ENCODE measurements around the gene DDR1. TPM values are rescaled to one million over a fixed set of nuclear protein-coding genes. Genes with fewer than 3 reads are reported as not detected.

DDR1 gene
- total and polyA plus RNA-seq, 4 donors = 143 to 452 (median 286) TPM

- Histone ChIP-seq H3K27me3 (ENCODE audit: control insufficient read depth, insufficient read depth, low read length) (no peaks in the 10 kb centered on the region), H3K4me1 (ENCODE audit: control insufficient read depth, insufficient read depth, low read length) (peaks cover 13% of the 10 kb centered on the region), H3K9me3 (ENCODE audit: control insufficient read depth, insufficient read depth, low read length) (no peaks in the 10 kb centered on the region), H3K4me3 (ENCODE audit: low read depth, low read length) (no peak overlapping the region), H3K36me3 (ENCODE audit: control insufficient read depth, insufficient read depth, low read length) (no peaks in the 10 kb centered on the region), H3K27ac (ENCODE audit: low read depth, low read length) (no peak overlapping the region)
- 82% methylated on average over 4 of the region's 4 CpGs for WGBS (ENCODE audit: insufficient coverage)
- no peak for DNase-seq (ENCODE audit: low read depth in 4 of 6, low spot score in 6 of 6)
Observed at GRCh38 chr6:30840935-30841643, 43.2 kb upstream of the DDR1 start.

- WGBS (ENCODE audit: insufficient coverage) = 83% methylated on average over 4 of the region's 6 CpGs
- Histone ChIP-seq H3K27me3 (ENCODE audit: control insufficient read depth, insufficient read depth, low read length) (no peaks in the 10 kb centered on the region), H3K27ac (ENCODE audit: low read depth, low read length) (no peak overlapping the region), H3K4me1 (ENCODE audit: control insufficient read depth, insufficient read depth, low read length) (peaks cover 13% of the 10 kb centered on the region), H3K9me3 (ENCODE audit: control insufficient read depth, insufficient read depth, low read length) (no peaks in the 10 kb centered on the region), H3K4me3 (ENCODE audit: low read depth, low read length) (no peak overlapping the region), H3K36me3 (ENCODE audit: control insufficient read depth, insufficient read depth, low read length) (no peaks in the 10 kb centered on the region)
- no peak for DNase-seq (ENCODE audit: low read depth in 4 of 6, low spot score in 6 of 6)
Observed at GRCh38 chr6:30841644-30842504, 42.4 kb upstream of the DDR1 start.

DNA sequence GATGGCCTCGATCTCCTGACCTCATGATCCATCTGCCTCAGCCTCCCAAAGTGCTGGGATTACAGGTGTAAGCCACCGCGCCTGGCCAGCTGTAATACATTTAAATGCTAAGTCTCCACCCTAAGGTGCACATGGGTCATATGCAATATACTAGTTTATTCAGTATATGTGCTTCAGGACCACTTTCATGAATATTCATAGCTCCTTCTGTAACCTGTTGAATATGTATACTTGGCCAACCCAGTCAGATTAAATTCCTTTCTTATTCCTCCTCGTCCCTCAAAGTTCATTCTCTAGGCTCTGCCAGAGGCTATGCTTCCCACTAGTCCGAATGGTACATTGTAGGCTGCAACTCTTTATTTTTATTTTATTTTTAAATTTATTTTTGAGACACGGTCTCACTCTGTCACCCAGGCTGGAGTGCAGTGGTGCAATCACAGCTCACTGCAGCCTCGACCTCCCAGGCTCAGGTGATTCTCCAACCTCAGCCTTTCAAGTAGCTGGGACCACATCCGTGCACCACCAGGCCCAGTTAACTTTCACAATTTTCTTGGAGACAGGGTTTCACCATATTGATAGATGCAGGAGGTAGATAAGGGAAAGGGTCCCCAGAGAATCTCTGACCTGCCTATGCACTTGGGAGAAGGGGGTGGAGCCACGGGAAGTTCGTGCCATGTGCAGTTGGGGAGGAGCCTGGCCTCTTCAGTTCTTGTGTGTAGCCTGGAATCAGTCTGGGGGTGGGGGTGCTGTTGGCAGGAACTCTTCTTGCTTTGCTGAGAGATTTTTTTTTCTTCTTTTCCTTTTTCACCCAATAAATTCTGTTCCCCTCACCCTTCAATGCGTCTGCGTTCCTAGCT is 41.3 kb upstream of the DDR1 start:
- Histone ChIP-seq H3K36me3 (ENCODE audit: control insufficient read depth, insufficient read depth, low read length) (no peaks in the 10 kb centered on the region), H3K27me3 (ENCODE audit: control insufficient read depth, insufficient read depth, low read length) (no peaks in the 10 kb centered on the region), H3K9me3 (ENCODE audit: control insufficient read depth, insufficient read depth, low read length) (no peaks in the 10 kb centered on the region), H3K27ac (ENCODE audit: low read depth, low read length) (no peak overlapping the region), H3K4me3 (ENCODE audit: low read depth, low read length) (no peak overlapping the region), H3K4me1 (ENCODE audit: control insufficient read depth, insufficient read depth, low read length) (peaks cover 16% of the 10 kb centered on the region)
- 75% methylated on average over 2 of the region's 12 CpGs for WGBS (ENCODE audit: insufficient coverage)
- no peak for DNase-seq (ENCODE audit: low read depth in 4 of 6, low spot score in 6 of 6)

DNA sequence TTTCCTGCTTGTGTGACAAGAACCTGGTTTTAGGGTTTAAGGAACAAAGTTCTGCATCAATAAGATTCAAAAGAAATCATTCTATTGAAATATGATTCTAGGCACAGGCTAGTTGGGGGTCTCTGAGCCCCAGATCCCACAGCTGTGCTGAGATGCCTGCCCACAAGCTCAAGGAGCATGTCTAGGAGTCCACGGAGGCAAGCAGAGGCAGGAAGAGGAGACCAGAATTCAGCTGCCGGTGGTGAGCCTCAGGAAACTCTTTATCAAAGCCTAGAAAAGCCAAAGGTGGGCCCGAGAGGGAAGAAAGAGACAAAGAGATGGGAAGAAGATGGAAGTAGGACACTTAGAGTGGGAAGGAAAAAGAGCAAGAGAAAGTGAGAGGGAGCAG is 40.7 kb upstream of the DDR1 start:
- no peaks in the 10 kb centered on the region for H3K9me3 ChIP-seq (ENCODE audit: control insufficient read depth, insufficient read depth, low read length)
- WGBS (ENCODE audit: insufficient coverage) = 79% methylated on average over 3 of the region's 3 CpGs
- no peak overlapping the region for H3K4me3 ChIP-seq (ENCODE audit: low read depth, low read length)
- peaks cover 13% of the 10 kb centered on the region for H3K4me1 ChIP-seq (ENCODE audit: control insufficient read depth, insufficient read depth, low read length)
- no peaks in the 10 kb centered on the region for H3K36me3 ChIP-seq (ENCODE audit: control insufficient read depth, insufficient read depth, low read length)
- H3K27ac ChIP-seq (ENCODE audit: low read depth, low read length) = no peak overlapping the region
- DNase-seq (ENCODE audit: low read depth in 4 of 6, low spot score in 6 of 6) = no peak
- no peaks in the 10 kb centered on the region for H3K27me3 ChIP-seq (ENCODE audit: control insufficient read depth, insufficient read depth, low read length)

- Histone ChIP-seq H3K9me3 (ENCODE audit: control insufficient read depth, insufficient read depth, low read length) (no peaks in the 10 kb centered on the region), H3K27me3 (ENCODE audit: control insufficient read depth, insufficient read depth, low read length) (no peaks in the 10 kb centered on the region), H3K27ac (ENCODE audit: low read depth, low read length) (no peak overlapping the region), H3K4me1 (ENCODE audit: control insufficient read depth, insufficient read depth, low read length) (peaks cover 8% of the 10 kb centered on the region), H3K36me3 (ENCODE audit: control insufficient read depth, insufficient read depth, low read length) (no peaks in the 10 kb centered on the region), H3K4me3 (ENCODE audit: low read depth, low read length) (no peak overlapping the region)
- WGBS (ENCODE audit: insufficient coverage) = 95% methylated on average over 3 of the region's 3 CpGs
- DNase-seq (ENCODE audit: low read depth in 4 of 6, low spot score in 6 of 6) = no peak
Observed at GRCh38 chr6:30844118-30844535, 40.2 kb upstream of the DDR1 start.

DNA sequence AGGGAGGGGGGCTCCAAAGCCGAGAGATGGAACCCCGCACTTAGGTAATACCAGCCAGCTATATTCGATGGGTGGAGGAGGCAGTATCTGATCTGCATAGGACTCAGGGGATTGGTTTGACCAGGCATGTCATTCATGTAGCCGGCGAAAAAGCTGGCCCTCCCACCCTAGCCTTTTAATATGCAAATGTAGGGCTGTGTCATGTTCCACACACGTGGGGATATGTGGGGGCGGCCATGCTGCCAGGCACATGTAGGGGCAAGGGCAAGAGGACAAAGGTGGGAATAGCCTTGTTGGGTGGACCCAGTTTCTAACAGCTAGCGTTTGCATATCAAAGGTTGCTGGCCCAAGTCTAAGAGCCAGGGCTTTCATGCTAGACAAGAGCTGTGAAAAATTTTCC is 39.1 kb upstream of the DDR1 start:
- no peaks in the 10 kb centered on the region for H3K9me3 ChIP-seq (ENCODE audit: control insufficient read depth, insufficient read depth, low read length)
- 70% methylated on average over 5 of the region's 8 CpGs for WGBS (ENCODE audit: insufficient coverage)
- H3K4me1 ChIP-seq (ENCODE audit: control insufficient read depth, insufficient read depth, low read length) = peaks cover 8% of the 10 kb centered on the region
- H3K27me3 ChIP-seq (ENCODE audit: control insufficient read depth, insufficient read depth, low read length) = no peaks in the 10 kb centered on the region
- H3K36me3 ChIP-seq (ENCODE audit: control insufficient read depth, insufficient read depth, low read length) = no peaks in the 10 kb centered on the region
- DNase-seq (ENCODE audit: low read depth in 4 of 6, low spot score in 6 of 6) = no peak
- H3K4me3 ChIP-seq (ENCODE audit: low read depth, low read length) = no peak overlapping the region
- no peak overlapping the region for H3K27ac ChIP-seq (ENCODE audit: low read depth, low read length)

- no peaks in the 10 kb centered on the region for H3K27me3 ChIP-seq (ENCODE audit: control insufficient read depth, insufficient read depth, low read length)
- no peak overlapping the region for H3K4me3 ChIP-seq (ENCODE audit: low read depth, low read length)
- 62% methylated on average over 8 of the region's 11 CpGs for WGBS (ENCODE audit: insufficient coverage)
- no peaks in the 10 kb centered on the region for H3K9me3 ChIP-seq (ENCODE audit: control insufficient read depth, insufficient read depth, low read length)
- DNase-seq (ENCODE audit: low read depth in 4 of 6, low spot score in 6 of 6) = no peak
- peaks cover 8% of the 10 kb centered on the region for H3K4me1 ChIP-seq (ENCODE audit: control insufficient read depth, insufficient read depth, low read length)
- no peaks in the 10 kb centered on the region for H3K36me3 ChIP-seq (ENCODE audit: control insufficient read depth, insufficient read depth, low read length)
- H3K27ac ChIP-seq (ENCODE audit: low read depth, low read length) = no peak overlapping the region
Observed at GRCh38 chr6:30847421-30847970, 36.8 kb upstream of the DDR1 start.

GRCh38 chr6:30847971-30848436 is 36.3 kb upstream of the DDR1 start:
- Histone ChIP-seq H3K27me3 (ENCODE audit: control insufficient read depth, insufficient read depth, low read length) (no peaks in the 10 kb centered on the region), H3K36me3 (ENCODE audit: control insufficient read depth, insufficient read depth, low read length) (no peaks in the 10 kb centered on the region), H3K4me1 (ENCODE audit: control insufficient read depth, insufficient read depth, low read length) (peaks cover 8% of the 10 kb centered on the region), H3K9me3 (ENCODE audit: control insufficient read depth, insufficient read depth, low read length) (no peaks in the 10 kb centered on the region), H3K4me3 (ENCODE audit: low read depth, low read length) (no peak overlapping the region), H3K27ac (ENCODE audit: low read depth, low read length) (no peak overlapping the region)
- 63% methylated on average over 9 of the region's 9 CpGs for WGBS (ENCODE audit: insufficient coverage)
- DNase-seq (ENCODE audit: low read depth in 4 of 6, low spot score in 6 of 6) = no peak

Data from spinal cord (tissue), 10 donors.